Measurements from ENCODE around the gene SLC26A4.

SLC26A4 gene

GRCh38 chr7:107697321-107698049, 36.9 kb downstream of the SLC26A4 start:
- DNase-seq = no peak

GRCh38 chr7:107700570-107700969, 39.9 kb downstream of the SLC26A4 start:
- DNase-seq = no peak

GRCh38 chr7:107701191-107701590, 40.6 kb downstream of the SLC26A4 start:
- no peak for DNase-seq

- DNase-seq = no peak
Observed at GRCh38 chr7:107703219-107703618, 42.6 kb downstream of the SLC26A4 start.

- DNase-seq = no peak
Observed at GRCh38 chr7:107703872-107704271, 43.2 kb downstream of the SLC26A4 start.

- DNase-seq = peak; percentile 8
Observed at GRCh38 chr7:107708956-107709355, 48.3 kb downstream of the SLC26A4 start.

GRCh38 chr7:107711301-107711700, 50.7 kb downstream of the SLC26A4 start:
- DNase-seq = peak; percentile 53

GRCh38 chr7:107712025-107712424, 51.4 kb downstream of the SLC26A4 start:
- DNase-seq = no peak

- no peak for DNase-seq
Observed at GRCh38 chr7:107712896-107713295, 52.3 kb downstream of the SLC26A4 start.

- DNase-seq = peak; percentile 22
Observed at GRCh38 chr7:107715531-107715930, 54.9 kb downstream of the SLC26A4 start.

- DNase-seq = no peak
Observed at GRCh38 chr7:107718456-107719193, 58.0 kb downstream of the SLC26A4 start.

GRCh38 chr7:107721286-107721685, 60.7 kb downstream of the SLC26A4 start:
- no peak for DNase-seq

GRCh38 chr7:107723255-107723654, 62.6 kb downstream of the SLC26A4 start:
- DNase-seq = no peak

GRCh38 chr7:107725138-107725740, 64.6 kb downstream of the SLC26A4 start:
- peak; percentile 65 for DNase-seq

- no peak for DNase-seq
Observed at GRCh38 chr7:107726356-107727130, 65.9 kb downstream of the SLC26A4 start.

GRCh38 chr7:107728276-107728675, 67.6 kb downstream of the SLC26A4 start:
- no peak for DNase-seq

GRCh38 chr7:107742678-107743566, 82.3 kb downstream of the SLC26A4 start:
- DNase-seq = no peak

GRCh38 chr7:107743567-107744344, 83.1 kb downstream of the SLC26A4 start, which contains the start of gene CBLL1:
CBLL1 (plus strand) TSS chr7:107744142; CDS start chr7:107744164, 22 bp downstream.
- DNase-seq = peak; percentile 96

GRCh38 chr7:107744345-107744750, 83.7 kb downstream of the SLC26A4 start:
- no peak for DNase-seq

GRCh38 chr7:107746006-107746405, 85.4 kb downstream of the SLC26A4 start:
- no peak for DNase-seq

GRCh38 chr7:107751113-107751512, 90.5 kb downstream of the SLC26A4 start:
- no peak for DNase-seq

All from fibroblast of skin of right biceps (primary cell).